ENCODE data around the gene ASB3. TPM values are rescaled to one million over a fixed set of nuclear protein-coding genes. Genes with fewer than 3 reads are reported as not detected.
"Not testable (repeated sequence)": the region's sequence is repeated elsewhere in the genome, so short reads cannot be mapped to it uniquely, and the experiment has no call there.

The ASB3 gene
- total and polyA plus RNA-seq, 8 donors, result 0.58 to 53.6 (median 5.7) TPM

- H3K27ac ChIP-seq, result peak overlapping the region in 1 of 5 donors; percentile 31
- WGBS, 5 donors, result 74 to 91% (median 89%) methylated on average over 3 of the region's 3 CpGs
Observed at GRCh38 chr2:53827398-53828175, 40.8 kb upstream of the ASB3 start.

GRCh38 chr2:53826587-53827397 lies 40.0 kb upstream of the ASB3 start:
- H3K4me3 ChIP-seq, result no peak overlapping the region
- H3K27me3 ChIP-seq, result no peaks in the 10 kb centered on the region
- TF ChIP-seq POLR2AphosphoS5 (IDR thresholded peaks at IDR 0.05) (peak; percentile 10 to 51 (median 23)), EP300 (IDR thresholded peaks at IDR 0.05) (no peak)
- intact Hi-C loops (cut with DNase I; ENCODE audit: low total_unique reads), result no loop called here
- DNase-seq, result peak in 1 of 2 donors; percentile 36
- WGBS, 5 donors, result 58 to 72% (median 67%) methylated on average over 3 of the region's 3 CpGs
- H3K36me3 ChIP-seq, result peaks cover 0 to 12% (median 4%) of the 10 kb centered on the region in 4 donors
- H3K9me3 ChIP-seq, result no peaks in the 10 kb centered on the region
- peak overlapping the region in 2 of 5 donors; percentile 11 to 31 for H3K27ac ChIP-seq
- H3K4me1 ChIP-seq, result peaks cover 0 to 24% (median 5%) of the 10 kb centered on the region in 4 donors

More at GRCh38 chr2:53827398-53828175, 40.8 kb upstream of the ASB3 start:
- H3K9me3 ChIP-seq, result no peaks in the 10 kb centered on the region
- intact Hi-C loops (cut with DNase I; ENCODE audit: low total_unique reads), result no loop called here
- no peak overlapping the region for H3K4me3 ChIP-seq
- DNase-seq, result no peak
- peaks cover 0 to 24% (median 5%) of the 10 kb centered on the region in 4 donors for H3K4me1 ChIP-seq
- no peaks in the 10 kb centered on the region for H3K27me3 ChIP-seq
- TF ChIP-seq CTCF (IDR thresholded peaks at IDR 0.05) (no peak), EP300 (IDR thresholded peaks at IDR 0.05) (no peak), POLR2A (IDR thresholded peaks at IDR 0.05) (no peak), POLR2AphosphoS5 (IDR thresholded peaks at IDR 0.05) (no peak)
- H3K36me3 ChIP-seq, result peaks cover 0 to 13% (median 8%) of the 10 kb centered on the region in 4 donors

GRCh38 chr2:53826030-53826410 lies 39.3 kb upstream of the ASB3 start:
- peaks cover 0 to 8% (median under 1%) of the 10 kb centered on the region in 4 donors for H3K36me3 ChIP-seq
- H3K27ac ChIP-seq, result peak overlapping the region in 1 of 5 donors; percentile 11
- intact Hi-C loops (cut with DNase I; ENCODE audit: low total_unique reads), result no loop called here
- TF ChIP-seq POLR2AphosphoS5 (IDR thresholded peaks at IDR 0.05) (no peak), EP300 (IDR thresholded peaks at IDR 0.05) (no peak), CTCF (IDR thresholded peaks at IDR 0.05) (no peak), POLR2A (IDR thresholded peaks at IDR 0.05) (no peak)
- WGBS, 5 donors, result 47 to 78% (median 66%) methylated on average over 1 of the region's 1 CpG
- no peak overlapping the region for H3K4me3 ChIP-seq
- H3K9me3 ChIP-seq, result no peaks in the 10 kb centered on the region
- no peaks in the 10 kb centered on the region for H3K27me3 ChIP-seq
- peaks cover 0 to 24% (median 5%) of the 10 kb centered on the region in 4 donors for H3K4me1 ChIP-seq
- DNase-seq, result no peak

GRCh38 chr2:53823639-53824038 lies 36.9 kb upstream of the ASB3 start:
- H3K27me3 ChIP-seq; H3K9me3 ChIP-seq; H3K27ac ChIP-seq; intact Hi-C loops (cut with DNase I; ENCODE audit: low total_unique reads); DNase-seq; H3K4me3 ChIP-seq: not testable (repeated sequence)
- 90 to 91% (median 90%) methylated on average over 9 of the region's 9 CpGs for WGBS, 5 donors
- peaks cover 0 to 24% (median 5%) of the 10 kb centered on the region in 4 donors for H3K4me1 ChIP-seq
- peaks cover 4 to 22% (median 18%) of the 10 kb centered on the region in 4 donors for H3K36me3 ChIP-seq

GRCh38 chr2:53821810-53822209 lies 35.1 kb upstream of the ASB3 start:
- Histone ChIP-seq H3K9me3 (no peaks in the 10 kb centered on the region), H3K27me3 (no peaks in the 10 kb centered on the region), H3K4me1 (peaks cover 0 to 12% (median 1%) of the 10 kb centered on the region in 4 donors), H3K4me3 (no peak overlapping the region), H3K27ac (no peak overlapping the region), H3K36me3 (peaks cover 7 to 40% (median 36%) of the 10 kb centered on the region in 4 donors)
- intact Hi-C loops (cut with DNase I; ENCODE audit: low total_unique reads), result no loop called here
- no peak for DNase-seq
- WGBS, 5 donors, result 86 to 92% (median 90%) methylated on average over 6 of the region's 6 CpGs
- TF ChIP-seq CTCF (IDR thresholded peaks at IDR 0.05) (no peak), POLR2A (IDR thresholded peaks at IDR 0.05) (no peak), POLR2AphosphoS5 (IDR thresholded peaks at IDR 0.05) (no peak), EP300 (IDR thresholded peaks at IDR 0.05) (no peak)

All from stomach (tissue), 9 donors.